HFF-Myc (cell line): ENCODE measurements around the gene TMEM254.
"Not testable (repeated sequence)": the region's sequence is repeated elsewhere in the genome, so short reads cannot be mapped to it uniquely, and the experiment has no call there.

Experiments used
- DNase-seq: peaks from one replicate; pipeline ENCODE4 v3.0.0-alpha.2; 2011; ENCODE audit warnings: low read depth; ENCODE audit errors: extremely low read depth
- H3K4me3 ChIP-seq: replicated peaks from 2 replicates; pipeline ENCODE4 v1.5.1; 2011; ENCODE audit warnings: low read depth, mild to moderate bottlenecking, control low read depth, low read length
- TF ChIP-seq, protein P1 (sequence below): IDR thresholded peaks from 2 replicates; pipeline ENCODE4 v1.5.1; 2012; ENCODE audit warnings: mild to moderate bottlenecking, low read depth, low read length, control low read depth; ENCODE audit errors: missing control alignments

Gene TMEM254, protein sequence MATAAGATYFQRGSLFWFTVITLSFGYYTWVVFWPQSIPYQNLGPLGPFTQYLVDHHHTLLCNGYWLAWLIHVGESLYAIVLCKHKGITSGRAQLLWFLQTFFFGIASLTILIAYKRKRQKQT

DNA sequence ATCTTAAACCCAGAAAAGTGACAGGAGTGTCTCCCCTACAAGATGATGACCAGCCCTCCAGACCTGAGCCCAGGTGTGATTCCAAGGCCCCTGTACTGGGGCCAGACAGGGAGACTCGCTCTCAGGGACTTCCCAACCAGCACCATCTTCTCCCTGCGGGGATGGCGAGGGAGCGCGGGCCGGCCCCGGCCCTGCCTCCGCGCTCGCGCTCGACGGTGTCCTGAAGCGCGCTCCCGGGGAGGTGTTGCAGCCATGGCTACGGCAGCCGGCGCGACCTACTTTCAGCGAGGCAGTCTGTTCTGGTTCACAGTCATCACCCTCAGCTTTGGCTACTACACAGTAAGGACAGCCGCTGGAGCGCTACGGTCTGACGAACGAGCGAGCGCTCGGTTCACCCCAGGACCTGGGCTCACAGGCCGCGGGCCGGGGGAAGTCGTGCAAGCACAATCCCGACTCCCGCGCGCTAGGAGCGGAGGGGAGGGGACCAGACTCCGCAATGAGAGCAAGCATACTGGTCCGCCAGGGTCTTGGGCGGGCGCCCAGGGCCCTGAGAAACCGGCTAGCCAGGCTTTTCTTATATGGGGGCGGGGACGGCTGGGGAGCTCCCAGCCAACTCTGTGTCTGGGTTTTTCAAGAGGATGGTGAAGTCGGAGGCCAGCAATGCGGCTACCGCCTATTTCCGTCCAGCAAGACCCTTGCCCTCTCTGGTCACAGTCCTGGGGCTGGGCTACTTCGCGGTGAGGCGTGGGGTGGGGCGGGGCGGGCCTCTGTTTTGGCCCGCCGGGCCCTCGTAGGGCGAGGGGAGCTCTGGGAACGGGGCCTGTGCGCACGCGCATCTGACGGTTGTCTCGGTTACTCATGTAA, at the start of gene TMEM254:
Gene TMEM254 (plus strand): TSS at position 218 of the 864 bp plus-strand sequence. CDS start 35 bp downstream, at position 253.
- H3K4me3 ChIP-seq: peak within 1 kb of the TSS; percentile 85
- TF ChIP-seq, protein P1, sequence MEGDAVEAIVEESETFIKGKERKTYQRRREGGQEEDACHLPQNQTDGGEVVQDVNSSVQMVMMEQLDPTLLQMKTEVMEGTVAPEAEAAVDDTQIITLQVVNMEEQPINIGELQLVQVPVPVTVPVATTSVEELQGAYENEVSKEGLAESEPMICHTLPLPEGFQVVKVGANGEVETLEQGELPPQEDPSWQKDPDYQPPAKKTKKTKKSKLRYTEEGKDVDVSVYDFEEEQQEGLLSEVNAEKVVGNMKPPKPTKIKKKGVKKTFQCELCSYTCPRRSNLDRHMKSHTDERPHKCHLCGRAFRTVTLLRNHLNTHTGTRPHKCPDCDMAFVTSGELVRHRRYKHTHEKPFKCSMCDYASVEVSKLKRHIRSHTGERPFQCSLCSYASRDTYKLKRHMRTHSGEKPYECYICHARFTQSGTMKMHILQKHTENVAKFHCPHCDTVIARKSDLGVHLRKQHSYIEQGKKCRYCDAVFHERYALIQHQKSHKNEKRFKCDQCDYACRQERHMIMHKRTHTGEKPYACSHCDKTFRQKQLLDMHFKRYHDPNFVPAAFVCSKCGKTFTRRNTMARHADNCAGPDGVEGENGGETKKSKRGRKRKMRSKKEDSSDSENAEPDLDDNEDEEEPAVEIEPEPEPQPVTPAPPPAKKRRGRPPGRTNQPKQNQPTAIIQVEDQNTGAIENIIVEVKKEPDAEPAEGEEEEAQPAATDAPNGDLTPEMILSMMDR: no peak
- DNase-seq: peak; percentile 66

DNA sequence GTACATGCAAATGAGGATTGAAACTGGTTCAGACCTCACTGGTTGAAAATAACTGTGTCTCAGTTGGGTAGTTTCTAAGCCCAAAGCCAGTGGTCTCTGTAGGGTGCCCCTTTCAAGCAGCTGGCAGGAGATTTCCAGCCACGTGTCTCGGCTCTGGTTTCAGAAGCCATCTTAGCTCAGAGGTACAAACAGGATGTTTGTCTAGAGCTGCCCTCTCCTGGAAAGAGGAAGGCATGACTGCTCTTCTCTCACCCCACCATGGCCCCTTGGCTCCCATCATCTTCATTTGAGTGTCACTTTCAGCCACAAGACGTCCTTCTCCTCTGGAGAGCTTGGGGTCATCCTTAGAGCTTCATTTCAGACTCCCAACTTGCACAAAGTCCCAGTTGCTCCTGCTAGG, 49.3 kb upstream of the TMEM254 start:
- not testable (repeated sequence) for DNase-seq, H3K4me3 ChIP-seq
- TF ChIP-seq, protein P1: peak; percentile 20

DNA sequence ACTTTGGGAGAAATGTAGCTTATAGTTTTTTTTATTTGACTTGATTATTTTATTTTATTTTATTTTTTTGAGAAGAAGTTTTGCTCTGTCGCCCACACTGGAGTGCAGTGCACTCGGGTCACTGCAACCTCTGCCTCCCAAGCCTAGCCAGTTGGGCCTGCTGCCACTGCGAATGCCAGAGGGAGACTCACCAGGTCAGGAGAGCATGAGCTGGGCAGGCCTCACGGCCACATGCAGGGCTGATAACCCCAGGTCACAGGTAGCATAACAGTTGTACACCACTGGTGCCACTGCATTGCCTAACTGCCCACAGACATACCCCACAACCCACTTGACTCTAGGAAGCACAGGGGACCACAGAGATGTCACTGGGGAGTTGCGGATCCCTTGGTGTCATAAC, 48.6 kb upstream of the TMEM254 start:
- DNase-seq, H3K4me3 ChIP-seq: not testable (repeated sequence)

DNA sequence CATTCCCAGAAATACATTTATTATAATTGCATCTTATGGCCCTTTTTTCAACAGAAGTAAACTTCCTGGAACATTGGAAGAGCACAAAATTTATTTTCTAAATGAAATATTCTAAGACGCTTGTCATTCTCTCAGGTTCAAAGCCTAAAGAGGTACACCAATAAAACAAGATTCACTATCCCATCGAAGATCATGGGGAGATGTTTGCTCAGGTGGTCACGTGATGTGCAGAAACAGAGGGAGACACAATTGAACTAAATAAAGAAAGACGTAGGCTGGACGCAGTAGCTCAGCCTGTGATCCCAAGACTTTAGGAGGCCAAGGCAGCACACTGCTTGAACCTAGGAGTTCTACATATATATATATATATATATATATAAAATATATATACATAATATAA, 46.0 kb upstream of the TMEM254 start:
- TF ChIP-seq, protein P1: no peak
- no peak overlapping the region for H3K4me3 ChIP-seq
- no peak for DNase-seq

DNA sequence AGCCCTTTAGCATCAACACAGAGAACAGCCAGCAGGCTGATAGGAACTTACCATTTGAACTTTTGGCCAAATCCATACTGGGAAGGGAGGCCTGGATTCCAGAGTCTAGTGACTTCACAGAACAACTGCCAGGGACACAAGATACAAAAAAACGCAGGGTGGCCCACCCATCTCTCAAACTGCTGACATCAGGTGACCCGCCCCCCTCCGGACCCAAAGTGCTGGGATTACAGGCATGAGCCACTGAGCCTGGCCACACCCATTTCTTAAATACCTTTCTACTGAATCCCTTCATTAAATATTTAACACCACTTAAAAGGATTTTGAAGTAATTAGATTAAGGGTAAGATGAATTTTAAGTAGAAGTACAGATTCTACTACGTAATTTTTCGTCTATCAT, 43.7 kb upstream of the TMEM254 start:
- not testable (repeated sequence) for DNase-seq

DNA sequence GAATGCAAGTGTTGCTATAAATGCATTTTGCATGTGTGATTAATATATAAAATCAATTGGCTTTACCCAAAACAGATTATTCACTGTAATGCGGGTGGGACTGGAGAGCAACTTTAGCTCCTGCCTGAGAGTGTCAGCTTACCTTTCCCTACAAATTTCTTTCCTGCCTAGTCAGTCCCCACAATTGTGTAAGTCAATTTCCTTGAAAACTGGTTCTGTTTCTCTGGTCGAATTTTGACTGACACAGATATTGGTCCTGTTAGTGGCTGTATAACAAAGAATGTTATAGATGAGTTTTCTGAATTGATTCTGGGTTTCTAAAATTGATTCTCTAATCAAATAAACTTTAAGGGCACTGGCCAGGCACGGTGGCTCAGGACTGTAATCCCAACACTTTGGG, 43.0 kb upstream of the TMEM254 start:
- H3K4me3 ChIP-seq, DNase-seq: not testable (repeated sequence)

More for the DNA sequence above, 43.7 kb upstream of the TMEM254 start:
- H3K4me3 ChIP-seq: not testable (repeated sequence)

DNA sequence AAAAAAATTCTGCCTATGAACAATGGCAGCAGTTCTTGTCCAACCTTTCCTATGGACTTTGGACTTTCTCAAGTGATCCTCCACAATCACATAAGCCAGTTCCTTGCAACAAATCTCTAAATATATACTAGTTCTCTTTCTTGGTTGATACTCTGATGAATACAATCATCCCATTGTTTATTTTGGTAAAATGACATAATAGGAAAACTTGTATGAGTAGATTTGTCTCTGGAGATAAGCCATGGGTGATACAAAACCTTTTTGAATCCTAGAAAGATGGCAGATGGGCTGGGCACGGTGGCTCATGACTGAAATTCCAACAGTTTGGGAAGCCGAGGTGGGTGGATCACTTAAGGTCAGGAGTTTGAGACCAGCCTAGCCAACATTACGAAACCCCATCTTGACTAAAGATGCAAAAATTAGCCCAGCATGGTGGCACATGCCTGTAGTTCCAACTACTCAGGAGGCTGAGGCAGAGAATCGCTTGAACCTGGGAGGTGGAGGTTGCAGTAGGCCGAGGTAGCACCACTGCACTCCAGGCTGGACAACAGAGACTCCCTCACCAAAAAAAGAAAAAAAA, 41.5 kb upstream of the TMEM254 start:
- not testable (repeated sequence) for DNase-seq, H3K4me3 ChIP-seq

DNA sequence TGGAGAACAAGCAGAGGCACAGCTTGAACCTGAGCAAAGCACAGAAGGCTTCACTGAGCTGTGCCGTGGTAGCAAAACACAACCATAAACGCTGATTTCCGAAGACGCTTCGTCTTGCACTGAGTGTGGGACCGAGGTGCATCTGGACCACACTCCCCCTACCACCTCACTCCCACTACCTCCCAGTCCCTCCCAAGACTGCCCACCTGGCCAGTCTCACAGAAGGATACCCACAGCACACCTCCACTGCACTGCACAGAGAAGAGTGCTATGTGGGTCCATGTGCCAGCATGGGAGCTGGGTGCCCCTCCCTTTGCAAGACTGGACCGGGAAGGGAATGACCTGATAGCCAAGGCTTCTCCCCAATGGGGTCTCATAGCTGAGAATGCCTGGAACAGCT, 40.2 kb upstream of the TMEM254 start:
- not testable (repeated sequence) for H3K4me3 ChIP-seq, DNase-seq

DNA sequence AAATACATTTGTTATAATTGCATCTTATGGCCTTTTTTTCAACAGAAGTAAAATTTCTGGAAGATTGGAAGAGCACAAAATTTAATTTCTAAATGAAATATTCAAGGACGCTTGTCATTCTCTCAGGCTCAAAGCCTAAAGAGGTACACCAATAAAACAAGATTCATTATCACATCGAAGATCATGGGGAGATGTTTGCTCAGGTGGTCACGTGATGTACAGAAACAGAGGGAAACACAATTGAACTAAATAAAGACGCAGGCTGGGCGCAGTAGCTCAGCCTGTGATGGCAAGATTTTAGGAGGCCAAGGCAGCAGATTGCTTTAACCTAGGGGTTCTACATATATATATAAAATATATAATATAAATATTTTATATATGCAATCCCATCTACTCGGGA, 37.3 kb upstream of the TMEM254 start:
- TF ChIP-seq, protein P1: no peak
- no peak for DNase-seq
- no peak overlapping the region for H3K4me3 ChIP-seq

DNA sequence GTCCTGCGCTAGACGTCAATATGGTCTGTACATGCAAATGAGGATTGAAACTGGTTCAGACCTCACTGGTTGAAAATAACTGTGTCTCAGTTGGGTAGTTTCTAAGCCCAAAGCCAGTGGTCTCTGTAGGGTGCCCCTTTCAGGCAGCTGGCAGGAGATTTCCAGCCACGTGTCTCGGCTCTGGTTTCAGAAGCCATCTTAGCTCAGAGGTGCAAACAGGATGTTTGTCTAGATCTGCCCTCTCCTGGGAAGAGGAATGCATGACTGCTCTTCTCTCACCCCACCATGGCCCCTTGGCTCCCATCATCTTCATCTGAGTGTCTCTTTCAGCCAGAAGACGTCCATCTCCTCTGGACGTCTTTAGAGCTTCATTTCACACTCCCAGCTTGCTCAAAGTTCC, 33.5 kb upstream of the TMEM254 start:
- H3K4me3 ChIP-seq, DNase-seq: not testable (repeated sequence)
